Mesothelial cell of epicardium (in vitro differentiated cells): ENCODE results near the gene GALNT1. TPM values are rescaled to one million over a fixed set of nuclear protein-coding genes. Genes with fewer than 3 reads are reported as not detected.

Experiments
- DNase-seq, 2 experiments: peaks; one replicate each; pipeline ENCODE4 v3.0.0; 2021; ENCODE audit warnings: low spot score in 2 of 2; ENCODE audit not compliant: unreplicated experiment in 2 of 2
- H3K27ac Mint-ChIP-seq: 2 replicates; pipeline ENCODE4 v1.8.0; 2021; ENCODE audit warnings: mixed read lengths
- H3K27me3 Mint-ChIP-seq: 2 replicates; pipeline ENCODE4 v1.8.0; 2021; ENCODE audit warnings: low read depth, mixed read lengths
- H3K36me3 Mint-ChIP-seq: 2 replicates; pipeline ENCODE4 v1.8.0; 2021; ENCODE audit warnings: mixed read lengths
- H3K4me1 Mint-ChIP-seq: 2 replicates; pipeline ENCODE4 v1.8.0; 2021; ENCODE audit warnings: mixed read lengths
- H3K4me3 Mint-ChIP-seq: 2 replicates; pipeline ENCODE4 v1.8.0; 2021; ENCODE audit warnings: mild to moderate bottlenecking, moderate library complexity, mixed read lengths
- H3K9me3 Mint-ChIP-seq: 2 replicates; pipeline ENCODE4 v1.8.0; 2021; ENCODE audit warnings: mixed read lengths
- CTCF ChIP-seq: fragments of 200-600 bp; sonication (generic); IDR thresholded peaks from one replicate; pipeline ENCODE4 v1.5.0; 2021; ENCODE audit warnings: antibody characterized with exemption; ENCODE audit not compliant: unreplicated experiment
- total RNA-seq: library from RNA; stranded (reverse); gene quantifications from 3 replicates; pipeline ENCODE4 v1.2.1, GENCODE V29; 2021

Gene GALNT1
- total RNA-seq, 1 donor from 2014 or later: 85.0 TPM

- no peak overlapping the region for H3K27ac Mint-ChIP-seq
- no peak overlapping the region for H3K4me3 Mint-ChIP-seq
- H3K27me3 Mint-ChIP-seq: no peaks in the 10 kb centered on the region
- DNase-seq: no peak
- H3K4me1 Mint-ChIP-seq: peaks cover 16% of the 10 kb centered on the region
- peaks cover 4% of the 10 kb centered on the region for H3K9me3 Mint-ChIP-seq
- peaks cover 4% of the 10 kb centered on the region for H3K36me3 Mint-ChIP-seq
- no peak for TF ChIP-seq CTCF
These were observed 27.7 kb downstream of the GALNT1 start for GRCh38 chr18:35609236-35609635.

GRCh38 chr18:35610089-35610488 lies 28.5 kb downstream of the GALNT1 start:
- Mint-ChIP-seq H3K36me3 (no peaks in the 10 kb centered on the region), H3K4me3 (no peak overlapping the region), H3K27ac (no peak overlapping the region), H3K9me3 (peaks cover 3% of the 10 kb centered on the region), H3K27me3 (no peaks in the 10 kb centered on the region), H3K4me1 (peaks cover 17% of the 10 kb centered on the region)
- TF ChIP-seq CTCF: no peak
- no peak for DNase-seq

GRCh38 chr18:35610724-35611123 lies 29.2 kb downstream of the GALNT1 start:
- Mint-ChIP-seq H3K4me1 (peaks cover 23% of the 10 kb centered on the region), H3K36me3 (no peaks in the 10 kb centered on the region), H3K9me3 (no peaks in the 10 kb centered on the region), H3K27ac (no peak overlapping the region), H3K4me3 (no peak overlapping the region), H3K27me3 (no peaks in the 10 kb centered on the region)
- DNase-seq: no peak
- TF ChIP-seq CTCF: no peak

DNA sequence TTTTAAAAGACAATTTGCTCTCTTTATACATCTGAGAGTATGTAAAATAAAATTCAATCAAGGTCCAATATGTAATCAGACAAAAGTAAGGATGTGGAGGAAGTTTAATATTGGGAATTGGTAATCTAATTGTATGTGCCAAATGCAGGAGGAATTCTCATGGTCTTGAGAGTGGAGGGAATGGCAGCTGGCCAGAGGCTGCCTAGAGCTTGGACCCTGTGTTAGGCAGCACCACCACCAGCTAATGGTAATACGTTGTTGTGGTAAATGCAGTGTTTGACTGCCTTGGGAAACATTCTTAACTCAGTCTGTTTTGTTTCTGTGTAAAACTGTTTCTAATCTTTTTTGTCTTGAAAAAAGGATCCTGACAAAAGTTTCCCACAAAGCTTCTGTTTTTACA lies 30.0 kb downstream of the GALNT1 start:
- Mint-ChIP-seq H3K27ac (no peak overlapping the region), H3K4me1 (peaks cover 23% of the 10 kb centered on the region), H3K4me3 (no peak overlapping the region), H3K36me3 (no peaks in the 10 kb centered on the region), H3K27me3 (no peaks in the 10 kb centered on the region), H3K9me3 (no peaks in the 10 kb centered on the region)
- no peak for DNase-seq
- TF ChIP-seq CTCF: no peak

DNA sequence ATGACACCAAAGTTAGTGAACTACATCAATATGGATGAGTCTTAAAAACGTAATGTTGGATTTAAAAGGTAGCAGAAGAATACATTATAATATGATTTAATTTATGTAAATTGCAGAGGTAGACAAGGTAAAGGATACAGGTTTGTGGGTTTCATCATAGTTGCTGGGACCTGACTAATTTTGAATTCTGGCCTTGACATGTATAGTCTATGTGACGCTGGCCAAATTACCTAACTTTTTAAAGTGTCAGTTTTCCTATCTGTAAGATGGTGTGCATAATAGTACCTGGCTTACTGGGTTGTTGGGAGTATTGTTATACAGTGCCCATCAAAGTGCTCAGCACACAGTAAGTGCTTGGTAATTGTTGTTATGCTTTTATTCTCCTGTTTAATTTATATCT lies 34.5 kb downstream of the GALNT1 start:
- DNase-seq: no peak
- no peaks in the 10 kb centered on the region for H3K27me3 Mint-ChIP-seq

More for the DNA sequence above, 34.5 kb downstream of the GALNT1 start:
- Mint-ChIP-seq H3K27ac (no peak overlapping the region), H3K36me3 (peaks cover 3% of the 10 kb centered on the region), H3K4me3 (no peak overlapping the region), H3K4me1 (peaks cover 28% of the 10 kb centered on the region), H3K9me3 (no peaks in the 10 kb centered on the region)
- no peak for TF ChIP-seq CTCF
